Activated CD4-positive, alpha-beta memory T cell treated with anti-CD3 and anti-CD28 coated beads, Interleukin-2, amount 10 ng/mL, durations not matched to agents 7 days and 5 days (primary cell): ENCODE data around the gene UBE2S. TPM values are rescaled to one million over a fixed set of nuclear protein-coding genes. Genes with fewer than 3 reads are reported as not detected.
A peak's percentile ranks its signal among the peaks of the same experiment; 100 is the strongest.

Experiments used
- CTCF ChIA-PET: fragments of 350-600 bp; sonication (Branson Sonifier 250); formaldehyde crosslinking; loops from one replicate; lab custom pipeline; 2021; ENCODE audit warnings: antibody characterized with exemption, inconsistent platforms; lab: Charles Lee
- POLR2A ChIA-PET: fragments of 350-600 bp; sonication (Branson Sonifier 250); formaldehyde crosslinking; loops from one replicate; lab custom pipeline; 2021; ENCODE audit warnings: antibody characterized with exemption; lab: Charles Lee
- DNase-seq: peaks from one replicate; pipeline ENCODE4 v3.0.0-alpha.2; 2020
- H3K27ac Mint-ChIP-seq: one replicate; pipeline ENCODE4 v1.8.0; 2021; ENCODE audit warnings: mild to moderate bottlenecking, mixed read lengths
- H3K27me3 Mint-ChIP-seq: one replicate; pipeline ENCODE4 v1.8.0; 2021; ENCODE audit warnings: mixed read lengths
- H3K36me3 Mint-ChIP-seq: one replicate; pipeline ENCODE4 v1.8.0; 2021; ENCODE audit warnings: low read depth, mixed read lengths
- H3K4me1 Mint-ChIP-seq: one replicate; pipeline ENCODE4 v1.8.0; 2021; ENCODE audit warnings: mixed read lengths
- H3K4me3 Mint-ChIP-seq: one replicate; pipeline ENCODE4 v1.8.0; 2021; ENCODE audit warnings: mild to moderate bottlenecking, mixed read lengths
- H3K9me3 Mint-ChIP-seq: one replicate; pipeline ENCODE4 v1.8.0; 2021; ENCODE audit warnings: mixed read lengths
- total RNA-seq, 2 experiments: library from RNA; stranded (reverse); gene quantifications; one replicate each; pipeline ENCODE4 v1.2.3, GENCODE V29; 2021

The UBE2S gene
- total RNA-seq, 2 experiments from 2014 or later, result 277 to 284 TPM

GRCh38 chr19:55372316-55373081 is 35.1 kb downstream of the UBE2S start:
- no peaks in the 10 kb centered on the region for H3K36me3 Mint-ChIP-seq
- no peaks in the 10 kb centered on the region for H3K9me3 Mint-ChIP-seq
- H3K27me3 Mint-ChIP-seq, result peaks cover 37% of the 10 kb centered on the region
- no peak for DNase-seq
- no peak overlapping the region for H3K4me3 Mint-ChIP-seq
- no peak overlapping the region for H3K27ac Mint-ChIP-seq
- CTCF ChIA-PET, result no interaction called here
- POLR2A ChIA-PET, result interaction anchor here (1.6 to 3.6 kb wide), 2 partner anchors 11 to 71 kb away, joined by 4 to 17 read pairs; partner anchors contain the start of gene TMEM238
- H3K4me1 Mint-ChIP-seq, result peaks cover 4% of the 10 kb centered on the region

- H3K27me3 Mint-ChIP-seq, result peaks cover 41% of the 10 kb centered on the region
- H3K9me3 Mint-ChIP-seq, result no peaks in the 10 kb centered on the region
Observed at GRCh38 chr19:55370305-55370988, 37.1 kb downstream of the UBE2S start, which contains the start of gene IL11. TSS of gene IL11 (minus strand) at chr19:55370463. CDS start at chr19:55370310, 153 bp downstream.

GRCh38 chr19:55369653-55370304 is 37.8 kb downstream of the UBE2S start:
- ChIA-PET POLR2A (interaction anchor here (1.2 to 2.0 kb wide), 2 partner anchors 14 to 31 kb away, joined by 5 to 8 read pairs; partner anchors contain the start of genes KMT5C and TMEM238), CTCF (no interaction called here)
- H3K9me3 Mint-ChIP-seq, result no peaks in the 10 kb centered on the region
- H3K36me3 Mint-ChIP-seq, result no peaks in the 10 kb centered on the region
- DNase-seq, result no peak
- peaks cover 43% of the 10 kb centered on the region for H3K27me3 Mint-ChIP-seq
- H3K4me1 Mint-ChIP-seq, result peaks cover 4% of the 10 kb centered on the region
- peak overlapping the region; percentile 7 for H3K4me3 Mint-ChIP-seq
- H3K27ac Mint-ChIP-seq, result no peak overlapping the region

More at GRCh38 chr19:55370305-55370988, 37.1 kb downstream of the UBE2S start, which contains the start of gene IL11:
- peak within 1 kb of the TSS; percentile 7 for H3K4me3 Mint-ChIP-seq
- H3K36me3 Mint-ChIP-seq, result no peaks in the 10 kb centered on the region
- no peak within 1 kb of the TSS for H3K27ac Mint-ChIP-seq
- DNase-seq, result no peak
- ChIA-PET CTCF (no interaction called here), POLR2A (interaction anchor here (3.6 kb wide), 1 partner anchor 13 kb away, joined by 17 read pairs; the partner anchor contains the start of gene TMEM238)
- H3K4me1 Mint-ChIP-seq, result peaks cover 4% of the 10 kb centered on the region

GRCh38 chr19:55368701-55369563 is 38.7 kb downstream of the UBE2S start:
- Mint-ChIP-seq H3K27ac (no peak overlapping the region), H3K36me3 (no peaks in the 10 kb centered on the region), H3K27me3 (peaks cover 43% of the 10 kb centered on the region), H3K4me1 (peaks cover 4% of the 10 kb centered on the region), H3K4me3 (no peak overlapping the region), H3K9me3 (no peaks in the 10 kb centered on the region)
- CTCF ChIA-PET, result interaction anchor here (0.6 to 1.3 kb wide), 2 partner anchors 12 to 13 kb away, joined by 3 read pairs; no protein-coding TSS in a partner anchor
- DNase-seq, result no peak
- POLR2A ChIA-PET, result interaction anchor here (1.2 to 2.0 kb wide), 3 partner anchors 15 to 38 kb away, joined by 3 to 8 read pairs (median 5); partner anchors contain the start of genes KMT5C and TMEM238

GRCh38 chr19:55368106-55368505 is 39.5 kb downstream of the UBE2S start:
- Mint-ChIP-seq H3K27me3 (peaks cover 39% of the 10 kb centered on the region), H3K4me1 (peaks cover 4% of the 10 kb centered on the region), H3K36me3 (no peaks in the 10 kb centered on the region), H3K9me3 (no peaks in the 10 kb centered on the region), H3K27ac (no peak overlapping the region), H3K4me3 (no peak overlapping the region)
- no peak for DNase-seq
- POLR2A ChIA-PET, result interaction anchor here (1.2 to 2.0 kb wide), 3 partner anchors 15 to 39 kb away, joined by 3 to 8 read pairs (median 5); partner anchors contain the start of genes KMT5C and TMEM238
- CTCF ChIA-PET, result interaction anchor here (1.3 kb wide), 1 partner anchor 12 kb away, joined by 3 read pairs; no protein-coding TSS in a partner anchor

GRCh38 chr19:55366790-55367189 is 40.8 kb downstream of the UBE2S start:
- Mint-ChIP-seq H3K9me3 (no peaks in the 10 kb centered on the region), H3K27me3 (peaks cover 33% of the 10 kb centered on the region), H3K27ac (no peak overlapping the region), H3K4me1 (peaks cover 4% of the 10 kb centered on the region), H3K4me3 (no peak overlapping the region), H3K36me3 (no peaks in the 10 kb centered on the region)
- ChIA-PET CTCF (no interaction called here), POLR2A (no interaction called here)
- DNase-seq, result no peak

- DNase-seq, result no peak
- ChIA-PET POLR2A (interaction anchor here (0.9 kb wide), 1 partner anchor 27 kb away, joined by 3 read pairs; no protein-coding TSS in a partner anchor), CTCF (interaction anchor here (0.6 to 0.9 kb wide), 2 partner anchors 27 to 53 kb away, joined by 3 read pairs; partner anchors contain the start of gene KMT5C)
- Mint-ChIP-seq H3K27me3 (peaks cover 25% of the 10 kb centered on the region), H3K9me3 (no peaks in the 10 kb centered on the region), H3K4me3 (no peak overlapping the region), H3K27ac (no peak overlapping the region), H3K4me1 (peaks cover 4% of the 10 kb centered on the region), H3K36me3 (no peaks in the 10 kb centered on the region)
Observed at GRCh38 chr19:55365964-55366363, 41.6 kb downstream of the UBE2S start.

GRCh38 chr19:55365245-55365644 is 42.3 kb downstream of the UBE2S start:
- Mint-ChIP-seq H3K36me3 (no peaks in the 10 kb centered on the region), H3K27ac (no peak overlapping the region), H3K4me1 (peaks cover 2% of the 10 kb centered on the region), H3K27me3 (peaks cover 19% of the 10 kb centered on the region), H3K4me3 (no peak overlapping the region), H3K9me3 (no peaks in the 10 kb centered on the region)
- ChIA-PET POLR2A (no interaction called here), CTCF (interaction anchor here (0.5 to 0.9 kb wide), 2 partner anchors 26 to 81 kb away, joined by 3 read pairs; partner anchors contain the start of gene KMT5C)
- DNase-seq, result no peak

- H3K9me3 Mint-ChIP-seq, result no peaks in the 10 kb centered on the region
- peaks cover 9% of the 10 kb centered on the region for H3K27me3 Mint-ChIP-seq
- no peaks in the 10 kb centered on the region for H3K36me3 Mint-ChIP-seq
- ChIA-PET POLR2A (no interaction called here), CTCF (no interaction called here)
- no peak within 1 kb of the TSS for H3K27ac Mint-ChIP-seq
- no peak for DNase-seq
- H3K4me3 Mint-ChIP-seq, result no peak within 1 kb of the TSS
- H3K4me1 Mint-ChIP-seq, result no peaks in the 10 kb centered on the region
Observed at GRCh38 chr19:55362990-55363716, 44.4 kb downstream of the UBE2S start, which contains the start of gene GARIN5B. TSS of gene GARIN5B (minus strand) at chr19:55363260. CDS start at chr19:55363066, 194 bp downstream.

GRCh38 chr19:55362174-55362989 is 45.2 kb downstream of the UBE2S start:
- CTCF ChIA-PET, result no interaction called here
- no peak overlapping the region for H3K27ac Mint-ChIP-seq

More at GRCh38 chr19:55362174-55362989, 45.2 kb downstream of the UBE2S start:
- Mint-ChIP-seq H3K9me3 (no peaks in the 10 kb centered on the region), H3K4me3 (no peak overlapping the region), H3K36me3 (no peaks in the 10 kb centered on the region), H3K4me1 (no peaks in the 10 kb centered on the region), H3K27me3 (peaks cover 8% of the 10 kb centered on the region)
- POLR2A ChIA-PET, result no interaction called here
- no peak for DNase-seq
